IMR-90 (cell line): ENCODE data around the gene INPP5D. TPM values are rescaled to one million over a fixed set of nuclear protein-coding genes. Genes with fewer than 3 reads are reported as not detected.

Source experiments
- ATAC-seq: fragments of 200-7000 bp; cut with Tn5 transposase; 2 replicates; pipeline ENCODE4 v1.9.1; 2020; ENCODE audit warnings: low read depth, mild to moderate bottlenecking, moderate library complexity
- BruUV-seq: library from RNA; stranded (reverse); fragments of 400-500 nt; replicated peaks from 2 replicates; lab custom pipeline; 2021; lab: Mats Ljungman, UMichigan
- CTCF ChIA-PET: fragments of 300-600 bp; formaldehyde crosslinking; extraction: SDS; loops from one replicate; lab custom pipeline; 2021; ENCODE audit warnings: antibody characterized with exemption; lab: Yijun Ruan, JAX
- POLR2A ChIA-PET: fragments of 300-600 bp; sonication (Branson Sonifier 250); formaldehyde crosslinking; loops from one replicate; lab custom pipeline; 2022; ENCODE audit warnings: antibody characterized with exemption; ENCODE audit not compliant: unreplicated experiment; lab: Charles Lee
- DNase-seq: peaks from one replicate; pipeline ENCODE4 v3.0.0; 2013
- H2AFZ ChIP-seq: replicated peaks from 2 replicates; pipeline ENCODE3; 2013; ENCODE audit warnings: low read length, mild to moderate bottlenecking; ENCODE audit not compliant: poor library complexity
- H2AK5ac ChIP-seq: 2 replicates; pipeline ENCODE4 v1.6.1; 2013; ENCODE audit warnings: low read depth, low read length, inconsistent platforms
- H2AK9ac ChIP-seq: replicated peaks from 2 replicates; pipeline ENCODE3; 2013; ENCODE audit warnings: mild to moderate bottlenecking, low read depth, low read length, moderate library complexity; ENCODE audit not compliant: poor library complexity
- H2BK120ac ChIP-seq: 2 replicates; pipeline ENCODE4 v1.6.1; 2013; ENCODE audit warnings: low read depth, low read length, inconsistent platforms
- H2BK15ac ChIP-seq: 3 replicates; pipeline ENCODE4 v1.6.1; 2013; ENCODE audit warnings: low read depth, low read length, inconsistent platforms
- H2BK20ac ChIP-seq: 2 replicates; pipeline ENCODE4 v1.6.1; 2013; ENCODE audit warnings: low read depth, mild to moderate bottlenecking, inconsistent platforms, low read length, moderate library complexity
- H2BK5ac ChIP-seq: 2 replicates; pipeline ENCODE4 v1.6.1; 2013; ENCODE audit warnings: mild to moderate bottlenecking, low read depth, low read length, inconsistent platforms; ENCODE audit not compliant: poor library complexity, severe bottlenecking
- H3K14ac ChIP-seq: replicated peaks from 2 replicates; pipeline ENCODE4 v1.6.1; 2013; ENCODE audit warnings: low read depth, low read length, inconsistent platforms
- H3K18ac ChIP-seq: 2 replicates; pipeline ENCODE4 v1.6.1; 2013; ENCODE audit warnings: low read depth, low read length, control low read depth
- H3K23ac ChIP-seq: 2 replicates; pipeline ENCODE4 v1.6.1; 2013; ENCODE audit warnings: low read depth, low read length, inconsistent platforms
- H3K27ac ChIP-seq: 2 replicates; pipeline ENCODE4 v1.5.1; 2013; ENCODE audit warnings: mild to moderate bottlenecking, control low read depth, low read length; ENCODE audit not compliant: insufficient read depth
- H3K27me3 ChIP-seq: 2 replicates; pipeline ENCODE4 v1.6.1; 2013; ENCODE audit warnings: low read length; ENCODE audit not compliant: control insufficient read depth, insufficient read depth
- H3K36me3 ChIP-seq: 2 replicates; pipeline ENCODE4 v1.6.1; 2013; ENCODE audit warnings: low read length, mixed read lengths; ENCODE audit not compliant: control insufficient read depth, insufficient read depth
- H3K4ac ChIP-seq: 2 replicates; pipeline ENCODE4 v1.6.1; 2013; ENCODE audit warnings: low read depth, low read length, inconsistent platforms
- H3K4me1 ChIP-seq: 2 replicates; pipeline ENCODE4 v1.6.1; 2013; ENCODE audit warnings: low read length, mixed read lengths; ENCODE audit not compliant: control insufficient read depth, insufficient read depth
- H3K4me2 ChIP-seq: 2 replicates; pipeline ENCODE4 v1.6.1; 2013; ENCODE audit warnings: low read depth, mild to moderate bottlenecking, control low read depth, low read length, moderate library complexity
- H3K4me3 ChIP-seq: 2 replicates; pipeline ENCODE4 v1.5.1; 2013; ENCODE audit warnings: low read depth, mild to moderate bottlenecking, control low read depth, low read length, moderate library complexity; ENCODE audit not compliant: insufficient read depth
- H3K56ac ChIP-seq: 2 replicates; pipeline ENCODE4 v1.6.1; 2013; ENCODE audit warnings: low read length, inconsistent platforms; ENCODE audit not compliant: insufficient read depth; ENCODE audit errors: extremely low read depth
- H3K79me1 ChIP-seq, 2 experiments: 2 replicates each; pipeline ENCODE4 v1.6.1; 2013; ENCODE audit warnings: low read length in 2 of 2, inconsistent platforms in 1 of 2, low read depth in 1 of 2
- H3K9ac ChIP-seq: 2 replicates; pipeline ENCODE4 v1.6.1; 2013; ENCODE audit warnings: low read depth, low read length, control low read depth
- H3K9me1 ChIP-seq: 2 replicates; pipeline ENCODE4 v1.6.1; 2013; ENCODE audit warnings: low read length, inconsistent platforms; ENCODE audit not compliant: insufficient read depth
- H3K9me3 ChIP-seq: 2 replicates; pipeline ENCODE4 v1.6.1; 2013; ENCODE audit warnings: low read length; ENCODE audit not compliant: control insufficient read depth, insufficient read depth
- H4K20me1 ChIP-seq: 2 replicates; pipeline ENCODE4 v1.6.1; 2013; ENCODE audit warnings: low read length, inconsistent platforms; ENCODE audit not compliant: insufficient read depth
- H4K5ac ChIP-seq: 2 replicates; pipeline ENCODE4 v1.6.1; 2013; ENCODE audit warnings: mild to moderate bottlenecking, low read depth, low read length, control low read depth
- H4K8ac ChIP-seq, 2 experiments: 2 replicates each; pipeline ENCODE4 v1.6.1; 2013; ENCODE audit warnings: low read depth in 2 of 2, low read length in 2 of 2, control low read depth in 1 of 2, inconsistent platforms in 1 of 2
- H4K91ac ChIP-seq: 2 replicates; pipeline ENCODE4 v1.6.1; 2013; ENCODE audit warnings: low read depth, low read length, inconsistent platforms; ENCODE audit not compliant: insufficient read depth
- BHLHE40 ChIP-seq: fragments of 150-350 bp; IDR thresholded peaks from 2 replicates; pipeline ENCODE4 v1.6.1; 2016; ENCODE audit warnings: mild to moderate bottlenecking, low read depth, low read length
- CEBPB ChIP-seq: IDR thresholded peaks from 2 replicates; pipeline ENCODE4 v1.6.1; 2012; ENCODE audit warnings: low read depth, low read length, improper control_type of control experiment
- CHD1 ChIP-seq: IDR thresholded peaks from 2 replicates; pipeline ENCODE4 v1.6.1; 2012; ENCODE audit warnings: low read depth, low read length, improper control_type of control experiment
- CTCF ChIP-seq: conservative IDR thresholded peaks from 2 replicates; pipeline ENCODE4 v1.5.1; 2012; ENCODE audit warnings: mild to moderate bottlenecking, low read depth, low read length, improper control_type of control experiment
- ELK1 ChIP-seq: fragments of 150-350 bp; IDR thresholded peaks from 2 replicates; pipeline ENCODE4 v1.6.1; 2016; ENCODE audit warnings: low read depth, mild to moderate bottlenecking, low read length, moderate library complexity, borderline replicate concordance
- FOS ChIP-seq: fragments of 150-350 bp; IDR thresholded peaks from 2 replicates; pipeline ENCODE4 v1.6.1; 2016; ENCODE audit warnings: low read depth, low read length
- MAFK ChIP-seq: IDR thresholded peaks from 2 replicates; pipeline ENCODE4 v1.6.1; 2012; ENCODE audit warnings: low read depth, low read length, improper control_type of control experiment
- MAZ ChIP-seq: IDR thresholded peaks from 2 replicates; pipeline ENCODE4 v1.6.1; 2012; ENCODE audit warnings: low read depth, mild to moderate bottlenecking, low read length, improper control_type of control experiment, moderate library complexity, borderline replicate concordance
- MXI1 ChIP-seq: IDR thresholded peaks from 2 replicates; pipeline ENCODE4 v1.6.1; 2012; ENCODE audit warnings: low read depth, mild to moderate bottlenecking, low read length, moderate library complexity, borderline replicate concordance
- NFE2L2 ChIP-seq: fragments of 150-350 bp; IDR thresholded peaks from 2 replicates; pipeline ENCODE4 v1.6.1; 2016; ENCODE audit warnings: low read depth, mild to moderate bottlenecking, low read length
- POLR2A ChIP-seq: IDR thresholded peaks from 2 replicates; pipeline ENCODE4 v1.6.1; 2012; ENCODE audit warnings: mild to moderate bottlenecking, low read depth, low read length
- RAD21 ChIP-seq: IDR thresholded peaks from 2 replicates; pipeline ENCODE4 v1.6.1; 2012; ENCODE audit warnings: low read length, improper control_type of control experiment
- RCOR1 ChIP-seq: IDR thresholded peaks from 2 replicates; pipeline ENCODE4 v1.6.1; 2012; ENCODE audit warnings: mild to moderate bottlenecking, low read length, improper control_type of control experiment; ENCODE audit not compliant: insufficient replicate concordance
- RFX5 ChIP-seq: IDR thresholded peaks from 2 replicates; pipeline ENCODE4 v1.8.0; 2012; ENCODE audit warnings: low read depth, mild to moderate bottlenecking, low read length, moderate library complexity
- SMC3 ChIP-seq: fragments of 150-350 bp; IDR thresholded peaks from 2 replicates; pipeline ENCODE4 v1.6.1; 2016; ENCODE audit warnings: low read depth, mild to moderate bottlenecking, antibody characterized with exemption, low read length, moderate library complexity
- USF2 ChIP-seq: fragments of 150-350 bp; IDR thresholded peaks from 2 replicates; pipeline ENCODE4 v1.6.1; 2017; ENCODE audit warnings: mild to moderate bottlenecking, antibody characterized with exemption, low read length, low read depth
- WGBS, 2 experiments: methylation state at CpG; one replicate each; pipeline versions ENCODE4 v1.1.5 to v1.1.7; 2013; ENCODE audit warnings: missing lambda C conversion rate in 2 of 2; ENCODE audit not compliant: insufficient read length in 1 of 2; ENCODE audit errors: extremely low coverage in 2 of 2; 5-methylcytosine and 5-hydroxymethylcytosine counted together
- dilution Hi-C: fragments of 300-500 bp; cut with HindIII; formaldehyde crosslinking; loops from one replicate; pipeline ENCODE4 v1.14.3; 2018; ENCODE audit warnings: low sequenced_read_pairs; ENCODE audit not compliant: unreplicated experiment
- in situ Hi-C: fragments of 300-500 bp; cut with MboI; formaldehyde crosslinking; loops from 3 replicates; pipeline ENCODE4 v1.14.3; 2019; ENCODE audit warnings: low sequenced_read_pairs, inconsistent platforms, mixed read lengths
- intact Hi-C: fragments of 100-400 bp; cut with micrococcal nuclease; formaldehyde crosslinking; loops from 2 replicates; pipeline ENCODE4 v1.10.0; 2022
- polyA plus RNA-seq, 3 experiments: library from polyadenylated mRNA; depleted of rRNA; stranded (reverse); fragments of >200 nt; gene quantifications; 2 replicates each; pipeline ENCODE4 v1.2.3, GENCODE V29; 2012; ENCODE audit warnings: low replicate concordance in 1 of 3
- total RNA-seq: library from RNA; depleted of rRNA; stranded (reverse); fragments of >200 nt; gene quantifications from 2 replicates; pipeline ENCODE4 v1.2.3, GENCODE V29; 2012

INPP5D gene
- total and polyA plus RNA-seq, 2 of the 4 experiments (the other 2 are of a cell fraction), result 0.18 to 0.29 TPM

- no peak overlapping the region for H4K91ac ChIP-seq
- no peaks in the 10 kb centered on the region for H4K20me1 ChIP-seq
- no peaks in the 10 kb centered on the region for H3K36me3 ChIP-seq
- CTCF ChIA-PET, result interaction anchor here (0.6 kb wide), 1 partner anchor 76 kb away, joined by 9 read pairs; no protein-coding TSS in a partner anchor
- 0 out of 2 replicates have a peak, but pooled peaks cover 3% of the 10 kb centered on the region for H3K9me3 ChIP-seq
- DNase-seq, result no peak
- no peak overlapping the region for H4K5ac ChIP-seq
- H2AK9ac ChIP-seq, result no peak overlapping the region
- no peaks in the 10 kb centered on the region for H3K9me1 ChIP-seq
- no peak overlapping the region for H3K27ac ChIP-seq
- in situ Hi-C loops, result no loop called here
- no peak overlapping the region for H4K8ac ChIP-seq
- no peak overlapping the region for H3K4ac ChIP-seq
- no peaks in the 10 kb centered on the region for H3K4me1 ChIP-seq
- ATAC-seq, result no peak
- H3K9ac ChIP-seq, result no peak overlapping the region
- H3K4me2 ChIP-seq, result no peak overlapping the region
- no peaks in the 10 kb centered on the region for H3K79me1 ChIP-seq
- no peak overlapping the region for H2BK5ac ChIP-seq
- no peak overlapping the region for H2BK15ac ChIP-seq
- H3K27me3 ChIP-seq, result peaks cover 14% of the 10 kb centered on the region
- H2AFZ ChIP-seq, result no peak overlapping the region
- H2AK5ac ChIP-seq, result no peak overlapping the region
- BruUV-seq, result no TSS peak
- H3K56ac ChIP-seq, result no peak overlapping the region
- POLR2A ChIA-PET, result no interaction called here
- H2BK120ac ChIP-seq, result no peak overlapping the region
- H3K18ac ChIP-seq, result no peak overlapping the region
- WGBS, 2 experiments, result no CpG with 5 or more reads among the region's 1 CpG
- no peak overlapping the region for H3K4me3 ChIP-seq
- H3K14ac ChIP-seq, result no peak overlapping the region
- dilution Hi-C loops, result no loop called here
- H2BK20ac ChIP-seq, result no peak overlapping the region
- no peak overlapping the region for H3K23ac ChIP-seq
- intact Hi-C loops, result no loop called here
- TF ChIP-seq RFX5, result no peak
- TF ChIP-seq MXI1, result no peak
- no peak for TF ChIP-seq CEBPB
- no peak for TF ChIP-seq NFE2L2
- TF ChIP-seq POLR2A, result no peak
- TF ChIP-seq BHLHE40, result no peak
- TF ChIP-seq SMC3, result no peak
- TF ChIP-seq RCOR1, result no peak
- no peak for TF ChIP-seq ELK1
- TF ChIP-seq MAFK, result no peak
- TF ChIP-seq USF2, result no peak
- TF ChIP-seq MAZ, result no peak
- no peak for TF ChIP-seq RAD21
- TF ChIP-seq CHD1, result no peak
- no peak for TF ChIP-seq CTCF
- TF ChIP-seq FOS, result no peak
Observed at GRCh38 chr2:233133239-233133638, 73.1 kb downstream of the INPP5D start.
